GM20431 (cell line): Measurements from ENCODE around the gene NUFIP2.
"Not testable (repeated sequence)": the region's sequence is repeated elsewhere in the genome, so short reads cannot be mapped to it uniquely, and the experiment has no call there.

ENCODE experiments used
- in situ Hi-C: fragments of 300-500 bp; cut with MseI, MboI; formaldehyde crosslinking; loops from one replicate; pipeline ENCODE4 v1.15.0; 2020; ENCODE audit warnings: low sequenced_read_pairs; ENCODE audit not compliant: unreplicated experiment

NUFIP2 gene

GRCh38 chr17:29293890-29294579 lies at the start of gene NUFIP2:
TSS of gene NUFIP2 (minus strand) at chr17:29294148. CDS start at chr17:29294059, 89 bp downstream.
- in situ Hi-C loops: no loop called here

GRCh38 chr17:29342158-29342765 lies 48.3 kb upstream of the NUFIP2 start:
- in situ Hi-C loops: no loop called here

GRCh38 chr17:29341726-29342125 lies 47.8 kb upstream of the NUFIP2 start:
- in situ Hi-C loops: no loop called here

GRCh38 chr17:29339016-29339415 lies 45.1 kb upstream of the NUFIP2 start:
- in situ Hi-C loops: not testable (repeated sequence)

- in situ Hi-C loops: no loop called here
Observed at GRCh38 chr17:29331708-29332085, 37.7 kb upstream of the NUFIP2 start.

GRCh38 chr17:29331075-29331707 lies 37.2 kb upstream of the NUFIP2 start:
- in situ Hi-C loops: no loop called here

GRCh38 chr17:29327412-29327811 lies 33.5 kb upstream of the NUFIP2 start:
- in situ Hi-C loops: no loop called here

GRCh38 chr17:29326023-29326813 lies 32.3 kb upstream of the NUFIP2 start:
- in situ Hi-C loops: no loop called here

GRCh38 chr17:29322363-29322762 lies 28.4 kb upstream of the NUFIP2 start:
- in situ Hi-C loops: no loop called here

GRCh38 chr17:29303386-29303785 lies 9.4 kb upstream of the NUFIP2 start:
- in situ Hi-C loops: no loop called here

GRCh38 chr17:29299031-29299430 lies 5.1 kb upstream of the NUFIP2 start:
- in situ Hi-C loops: no loop called here

- in situ Hi-C loops: no loop called here
Observed at GRCh38 chr17:29295420-29295819, 1.5 kb upstream of the NUFIP2 start.

GRCh38 chr17:29294580-29294900 lies 592 bp upstream of the NUFIP2 start:
- in situ Hi-C loops: no loop called here

- in situ Hi-C loops: no loop called here
Observed at GRCh38 chr17:29292992-29293889, 707 bp downstream of the NUFIP2 start.

- in situ Hi-C loops: no loop called here
Observed at GRCh38 chr17:29292071-29292991, 1.6 kb downstream of the NUFIP2 start.

- in situ Hi-C loops: no loop called here
Observed at GRCh38 chr17:29291163-29291752, 2.7 kb downstream of the NUFIP2 start.

GRCh38 chr17:29289852-29290251 lies 4.1 kb downstream of the NUFIP2 start:
- in situ Hi-C loops: no loop called here

GRCh38 chr17:29283961-29284360 lies 10.0 kb downstream of the NUFIP2 start:
- in situ Hi-C loops: no loop called here
